MCF 10A (cell line): ENCODE results near the gene NUP85. TPM values are rescaled to one million over a fixed set of nuclear protein-coding genes. Genes with fewer than 3 reads are reported as not detected.

Experiments
- BruUV-seq: library from RNA; stranded (reverse); fragments of 400-500 nt; replicated peaks from 2 replicates; lab custom pipeline; 2021; lab: Mats Ljungman, UMichigan
- CTCF ChIA-PET: fragments of 300-600 bp; sonication (Branson Sonifier 250); formaldehyde crosslinking; extraction: SDS; loops from one replicate; lab custom pipeline; 2021; ENCODE audit warnings: antibody characterized with exemption, inconsistent platforms; lab: Yijun Ruan, JAX
- POLR2A ChIA-PET: fragments of 300-600, 350-650 bp; sonication (Branson Sonifier 250); formaldehyde crosslinking; extraction: SDS; loops from one replicate; lab custom pipeline; 2020; ENCODE audit warnings: antibody characterized with exemption, inconsistent platforms; lab: Yijun Ruan, JAX
- DNase-seq: peaks from one replicate; pipeline ENCODE4 v3.0.0-alpha.2; 2018; ENCODE audit not compliant: unreplicated experiment
- H3K27ac Mint-ChIP-seq: one replicate; pipeline ENCODE4 v1.8.0; 2022; ENCODE audit warnings: mild to moderate bottlenecking, low read depth, mixed read lengths; ENCODE audit not compliant: unreplicated experiment
- H3K27me3 Mint-ChIP-seq: one replicate; pipeline ENCODE4 v1.8.0; 2022; ENCODE audit warnings: mixed read lengths; ENCODE audit not compliant: insufficient read depth, unreplicated experiment
- H3K36me3 Mint-ChIP-seq: one replicate; pipeline ENCODE4 v1.8.0; 2022; ENCODE audit warnings: mild to moderate bottlenecking, moderate library complexity, mixed read lengths; ENCODE audit not compliant: insufficient read depth, unreplicated experiment
- H3K4me1 Mint-ChIP-seq: one replicate; pipeline ENCODE4 v1.8.0; 2022; ENCODE audit warnings: mixed read lengths; ENCODE audit not compliant: insufficient read depth, unreplicated experiment
- H3K4me3 Mint-ChIP-seq: one replicate; pipeline ENCODE4 v1.8.0; 2022; ENCODE audit warnings: mild to moderate bottlenecking, moderate library complexity, mixed read lengths; ENCODE audit not compliant: unreplicated experiment
- H3K9me3 Mint-ChIP-seq: one replicate; pipeline ENCODE4 v1.8.0; 2022; ENCODE audit warnings: mixed read lengths; ENCODE audit not compliant: unreplicated experiment
- intact Hi-C: fragments of 100-400 bp; cut with micrococcal nuclease; formaldehyde crosslinking; loops from 2 replicates; pipeline ENCODE4 v1.14.1; 2022
- total RNA-seq: library from RNA; stranded (reverse); gene quantifications from 2 replicates; pipeline ENCODE4 v1.2.3, GENCODE V29; 2022
- TF ChIP-seq, protein P1 (sequence below): fragments of 200-600 bp; IDR thresholded peaks from one replicate; pipeline ENCODE4 v1.8.0; 2022; ENCODE audit warnings: antibody characterized with exemption, mild to moderate bottlenecking; ENCODE audit not compliant: unreplicated experiment

Gene NUP85
- total RNA-seq, 1 experiment from 2014 or later = 42.3 TPM

DNA sequence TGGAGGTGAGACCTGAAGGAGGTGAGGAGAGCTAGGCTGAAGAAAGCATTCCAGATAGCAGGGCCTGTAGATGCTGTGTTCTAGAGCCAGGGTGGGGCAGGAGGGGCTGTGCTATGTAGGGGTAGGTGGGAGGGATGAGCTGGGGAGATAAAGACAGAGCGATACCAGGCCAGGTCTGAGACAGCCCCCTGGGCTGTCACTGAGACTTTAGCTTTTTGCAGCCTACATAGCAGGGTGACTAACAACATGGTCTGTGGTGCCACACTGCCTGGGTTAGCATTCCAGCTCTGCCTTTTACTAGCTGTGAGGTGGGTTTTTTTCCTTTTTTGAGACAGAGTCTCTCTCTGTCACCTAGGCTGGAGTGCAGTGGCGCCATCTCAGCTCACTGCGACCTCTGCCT lies 14.3 kb downstream of the NUP85 start:
- intact Hi-C loops = no loop called here
- no peak for DNase-seq
- Mint-ChIP-seq H3K27me3 (no peaks in the 10 kb centered on the region), H3K9me3 (no peaks in the 10 kb centered on the region), H3K4me1 (no peaks in the 10 kb centered on the region), H3K36me3 (peaks cover 68% of the 10 kb centered on the region), H3K4me3 (no peak overlapping the region), H3K27ac (no peak overlapping the region)
- TF ChIP-seq, protein P1, sequence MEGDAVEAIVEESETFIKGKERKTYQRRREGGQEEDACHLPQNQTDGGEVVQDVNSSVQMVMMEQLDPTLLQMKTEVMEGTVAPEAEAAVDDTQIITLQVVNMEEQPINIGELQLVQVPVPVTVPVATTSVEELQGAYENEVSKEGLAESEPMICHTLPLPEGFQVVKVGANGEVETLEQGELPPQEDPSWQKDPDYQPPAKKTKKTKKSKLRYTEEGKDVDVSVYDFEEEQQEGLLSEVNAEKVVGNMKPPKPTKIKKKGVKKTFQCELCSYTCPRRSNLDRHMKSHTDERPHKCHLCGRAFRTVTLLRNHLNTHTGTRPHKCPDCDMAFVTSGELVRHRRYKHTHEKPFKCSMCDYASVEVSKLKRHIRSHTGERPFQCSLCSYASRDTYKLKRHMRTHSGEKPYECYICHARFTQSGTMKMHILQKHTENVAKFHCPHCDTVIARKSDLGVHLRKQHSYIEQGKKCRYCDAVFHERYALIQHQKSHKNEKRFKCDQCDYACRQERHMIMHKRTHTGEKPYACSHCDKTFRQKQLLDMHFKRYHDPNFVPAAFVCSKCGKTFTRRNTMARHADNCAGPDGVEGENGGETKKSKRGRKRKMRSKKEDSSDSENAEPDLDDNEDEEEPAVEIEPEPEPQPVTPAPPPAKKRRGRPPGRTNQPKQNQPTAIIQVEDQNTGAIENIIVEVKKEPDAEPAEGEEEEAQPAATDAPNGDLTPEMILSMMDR = no peak
- no TSS peak for BruUV-seq
- ChIA-PET POLR2A (interaction anchor here (0.6 to 0.9 kb wide), 2 partner anchors 11 to 255 kb away, joined by 4 to 7 read pairs; no protein-coding TSS in a partner anchor), CTCF (interaction anchor here (0.6 to 1.6 kb wide), 5 partner anchors 14 to 106 kb away, joined by 3 to 8 read pairs (median 5); no protein-coding TSS in a partner anchor)

DNA sequence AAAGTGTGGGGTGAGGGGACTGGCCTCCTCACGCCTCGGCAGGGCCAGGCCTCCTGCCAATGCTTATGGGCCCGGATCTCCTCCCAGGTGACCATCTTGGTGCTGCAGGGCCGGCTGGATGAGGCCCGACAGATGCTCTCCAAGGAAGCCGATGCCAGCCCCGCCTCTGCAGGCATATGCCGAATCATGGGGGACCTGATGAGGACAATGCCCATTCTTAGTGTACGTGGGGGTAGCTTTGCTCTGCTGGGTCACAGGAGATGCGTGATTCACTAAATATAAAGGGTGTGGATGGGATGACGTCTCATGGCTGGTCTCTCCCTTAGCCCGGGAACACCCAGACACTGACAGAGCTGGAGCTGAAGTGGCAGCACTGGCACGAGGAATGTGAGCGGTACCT lies 19.5 kb downstream of the NUP85 start:
- no TSS peak for BruUV-seq
- no peaks in the 10 kb centered on the region for H3K4me1 Mint-ChIP-seq
- CTCF ChIA-PET = interaction anchor here (0.8 to 1.3 kb wide), 4 partner anchors 13 to 111 kb away, joined by 3 to 4 read pairs (median 4); no protein-coding TSS in a partner anchor
- H3K27me3 Mint-ChIP-seq = no peaks in the 10 kb centered on the region
- TF ChIP-seq, protein P1 = no peak
- no peaks in the 10 kb centered on the region for H3K9me3 Mint-ChIP-seq
- H3K27ac Mint-ChIP-seq = no peak overlapping the region
- intact Hi-C loops = no loop called here
- no peak overlapping the region for H3K4me3 Mint-ChIP-seq
- POLR2A ChIA-PET = interaction anchor here (0.7 kb wide), 1 partner anchor 35 kb away, joined by 5 read pairs; no protein-coding TSS in a partner anchor
- H3K36me3 Mint-ChIP-seq = peaks cover 53% of the 10 kb centered on the region
- no peak for DNase-seq

DNA sequence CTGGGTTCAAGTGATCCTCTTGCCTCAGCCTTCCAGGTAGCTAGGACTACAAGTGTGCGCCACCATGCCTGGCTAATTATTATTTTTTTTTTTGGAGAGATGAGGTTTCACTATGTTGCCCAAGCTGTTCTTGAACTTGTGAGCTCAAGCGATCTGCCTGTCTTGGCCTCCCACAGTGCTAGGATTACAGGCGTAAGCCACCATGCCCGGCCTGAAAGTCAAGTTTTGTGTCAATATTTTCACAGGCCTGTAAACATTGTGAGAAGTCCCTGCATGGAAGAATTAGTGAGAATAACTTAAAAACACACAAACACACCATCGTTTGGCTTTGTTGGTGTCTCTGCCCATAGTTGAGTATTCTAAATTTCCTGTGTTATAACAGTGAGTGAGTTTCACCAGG lies 22.2 kb downstream of the NUP85 start:
- Mint-ChIP-seq H3K27me3 (no peaks in the 10 kb centered on the region), H3K4me1 (no peaks in the 10 kb centered on the region), H3K36me3 (peaks cover 56% of the 10 kb centered on the region), H3K4me3 (no peak overlapping the region), H3K9me3 (no peaks in the 10 kb centered on the region), H3K27ac (no peak overlapping the region)
- intact Hi-C loops = no loop called here
- no TSS peak for BruUV-seq
- ChIA-PET CTCF (interaction anchor here (0.7 kb wide), 1 partner anchor 31 kb away, joined by 4 read pairs; no protein-coding TSS in a partner anchor), POLR2A (interaction anchor here (0.9 kb wide), 1 partner anchor 10 kb away, joined by 3 read pairs; no protein-coding TSS in a partner anchor)
- DNase-seq = no peak
- TF ChIP-seq, protein P1 = no peak

DNA sequence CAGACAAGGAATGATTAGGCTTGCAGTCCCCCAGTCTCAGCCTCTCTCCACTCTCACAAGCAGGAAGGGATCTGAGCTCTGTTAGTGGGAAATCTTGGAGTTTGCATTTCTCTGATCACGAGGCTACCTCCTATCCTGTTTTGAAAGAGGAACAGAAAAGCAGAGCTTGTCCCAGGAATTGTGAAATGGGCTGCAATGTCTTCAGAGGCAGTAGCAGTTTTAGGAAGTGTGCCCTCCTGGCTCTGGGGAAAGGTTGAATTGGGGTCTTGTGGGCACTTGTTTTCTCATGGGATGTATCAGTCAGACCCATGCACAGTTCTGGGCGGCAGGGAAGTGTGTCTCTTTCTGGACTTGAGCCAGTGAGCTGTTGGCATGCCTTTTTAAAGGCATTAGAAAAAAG lies 22.8 kb downstream of the NUP85 start:
- ChIA-PET CTCF (interaction anchor here (0.7 to 1.1 kb wide), 2 partner anchors 11 to 27 kb away, joined by 3 to 6 read pairs; no protein-coding TSS in a partner anchor), POLR2A (interaction anchor here (0.8 to 1.4 kb wide), 4 partner anchors 9 to 20 kb away, joined by 3 to 4 read pairs (median 3); no protein-coding TSS in a partner anchor)
- TF ChIP-seq, protein P1 = no peak
- no peak for DNase-seq
- Mint-ChIP-seq H3K36me3 (peaks cover 61% of the 10 kb centered on the region), H3K4me1 (no peaks in the 10 kb centered on the region), H3K27ac (no peak overlapping the region), H3K4me3 (no peak overlapping the region), H3K9me3 (no peaks in the 10 kb centered on the region), H3K27me3 (no peaks in the 10 kb centered on the region)
- BruUV-seq = no TSS peak
- intact Hi-C loops = no loop called here
